T-helper 9 cell (primary cell): ENCODE measurements around the gene ZNF506.
"Not testable (repeated sequence)": the region's sequence is repeated elsewhere in the genome, so short reads cannot be mapped to it uniquely, and the experiment has no call there.

ENCODE experiments used
- DNase-seq: peaks from one replicate; pipeline ENCODE4 v3.0.0-alpha.2; 2020

Gene ZNF506

GRCh38 chr19:19743921-19744320 is 77.6 kb downstream of the ZNF506 start:
- not testable (repeated sequence) for DNase-seq

- DNase-seq: no peak
Measured at GRCh38 chr19:19743176-19743575, 78.4 kb downstream of the ZNF506 start.

- no peak for DNase-seq
Measured at GRCh38 chr19:19742773-19743172, 78.8 kb downstream of the ZNF506 start.
